GM12878 (cell line): ENCODE measurements around the gene HNMT. TPM values are rescaled to one million over a fixed set of nuclear protein-coding genes. Genes with fewer than 3 reads are reported as not detected.

Source experiments
- ATAC-seq: fragments of 200-7000 bp; cut with Tn5 transposase; 3 replicates; pipeline ENCODE4 v1.9.1; 2020; ENCODE audit warnings: mild to moderate bottlenecking, moderate library complexity
- BruUV-seq: library from RNA; stranded (reverse); fragments of 400-500 nt; replicated peaks from 2 replicates; lab custom pipeline; 2021; lab: Mats Ljungman, UMichigan
- CTCF ChIA-PET: fragments of 300-600 bp; sonication (Branson Sonifier 250); formaldehyde crosslinking; extraction: SDS; loops from one replicate; lab custom pipeline; 2021; ENCODE audit warnings: inconsistent platforms; lab: Yijun Ruan, JAX
- POLR2A ChIA-PET: fragments of 350-600 bp; formaldehyde crosslinking; extraction: SDS; loops from one replicate; lab custom pipeline; 2021; ENCODE audit warnings: inconsistent platforms; lab: Charles Lee
- RAD21 ChIA-PET: fragments of 300-600 bp; sonication (Branson Sonifier 250); formaldehyde crosslinking; loops from one replicate; lab custom pipeline; 2023; ENCODE audit warnings: antibody characterized with exemption; ENCODE audit not compliant: unreplicated experiment; lab: Charles Lee
- SMC1A ChIA-PET: fragments of 300-600 bp; sonication (Branson Sonifier 250); formaldehyde crosslinking; loops from one replicate; lab custom pipeline; 2023; ENCODE audit not compliant: unreplicated experiment, uncharacterized antibody; lab: Charles Lee
- DNase-seq: peaks from one replicate; pipeline ENCODE4 v3.0.0-alpha.2; 2011; ENCODE audit warnings: low read depth, low spot score
- FAIRE-seq: peaks from 3 replicates; lab custom pipeline; 2011; peaks lifted over from hg19 to GRCh38; lab: Jason Lieb, UNC
- H2AFZ ChIP-seq: 2 replicates; pipeline ENCODE4 v1.6.0; 2011; ENCODE audit warnings: low read depth, low read length, control low read depth; ENCODE audit not compliant: control insufficient read depth
- H3K27ac ChIP-seq: 2 replicates; pipeline ENCODE4 v1.5.1; 2011; ENCODE audit warnings: control low read depth; ENCODE audit not compliant: control insufficient read depth, insufficient read depth
- H3K27me3 ChIP-seq, 2 experiments: replicated peaks in 1 of 2; 2 replicates each; pipeline versions ENCODE4 v1.6.0 to v1.6.1; 2011; ENCODE audit warnings: low read length in 1 of 2; ENCODE audit not compliant: control insufficient read depth in 2 of 2, insufficient read depth in 2 of 2
- H3K36me3 ChIP-seq, 2 experiments: 2 replicates each; pipeline ENCODE4 v1.5.1; 2011; ENCODE audit warnings: low read length in 1 of 2; ENCODE audit not compliant: control insufficient read depth in 2 of 2, insufficient read depth in 2 of 2
- H3K4me1 ChIP-seq: 2 replicates; pipeline ENCODE4 v1.6.1; 2011; ENCODE audit warnings: mild to moderate bottlenecking, low read length, moderate library complexity, mixed read lengths; ENCODE audit not compliant: control insufficient read depth, insufficient read depth
- H3K4me2 ChIP-seq: 2 replicates; pipeline ENCODE4 v1.6.0; 2011; ENCODE audit warnings: control low read depth; ENCODE audit not compliant: control insufficient read depth, insufficient read depth
- H3K4me3 ChIP-seq: fragments of 200-600 bp; sonication (generic); 2 replicates; pipeline ENCODE4 v1.5.1; 2016
- H3K79me2 ChIP-seq: 2 replicates; pipeline ENCODE4 v1.6.0; 2011; ENCODE audit warnings: low read length; ENCODE audit not compliant: control insufficient read depth, insufficient read depth
- H3K9ac ChIP-seq: 2 replicates; pipeline ENCODE4 v1.8.0; 2011; ENCODE audit warnings: low read length, control low read depth, mixed read lengths; ENCODE audit not compliant: control insufficient read depth, insufficient read depth
- H3K9me3 ChIP-seq: replicated peaks from 3 replicates; pipeline ENCODE4 v1.5.1; 2011; ENCODE audit warnings: mild to moderate bottlenecking, low read length; ENCODE audit not compliant: control insufficient read depth, insufficient read depth
- H4K20me1 ChIP-seq: 2 replicates; pipeline ENCODE4 v1.6.0; 2011; ENCODE audit not compliant: control insufficient read depth, insufficient read depth
- ELK1 ChIP-seq: IDR thresholded peaks from 2 replicates; pipeline ENCODE4 v1.6.1; 2012; ENCODE audit warnings: low read depth, low read length, improper control_type of control experiment
- FOXK2 ChIP-seq: fragments of 450-650 bp; IDR thresholded peaks from 2 replicates; pipeline ENCODE4 v1.6.1; 2017; ENCODE audit warnings: mild to moderate bottlenecking, moderate library complexity
- GABPA ChIP-seq: IDR thresholded peaks from 2 replicates; pipeline ENCODE4 v1.6.1; 2014; ENCODE audit warnings: antibody characterized with exemption, low read depth, mild to moderate bottlenecking, inconsistent platforms
- HDAC6 ChIP-seq: fragments of 200-600 bp; sonication (generic); IDR thresholded peaks from one replicate; pipeline ENCODE4 v1.8.0; 2017; ENCODE audit warnings: antibody characterized with exemption; ENCODE audit not compliant: unreplicated experiment
- MXI1 ChIP-seq: fragments of 150-350 bp; IDR thresholded peaks from 2 replicates; pipeline ENCODE4 v1.6.1; 2011; ENCODE audit warnings: low read depth, mild to moderate bottlenecking, inconsistent platforms, low read length, improper control_type of control experiment
- NFYA ChIP-seq: IDR thresholded peaks from 2 replicates; pipeline ENCODE4 v1.6.1; 2011; ENCODE audit warnings: low read depth, mild to moderate bottlenecking, low read length, improper control_type of control experiment, borderline replicate concordance
- PAX5 ChIP-seq: IDR thresholded peaks from 2 replicates; pipeline ENCODE4 v1.6.1; 2011; ENCODE audit warnings: low read depth, low read length, borderline replicate concordance
- SIX5 ChIP-seq: IDR thresholded peaks from 2 replicates; pipeline ENCODE4 v1.6.1; 2011; ENCODE audit warnings: mild to moderate bottlenecking, low read depth, low read length, moderate library complexity; ENCODE audit not compliant: severe bottlenecking
- SRF ChIP-seq, 2 experiments: IDR thresholded peaks; 2 replicates each; pipeline ENCODE4 v1.6.1; 2011; ENCODE audit warnings: low read depth in 2 of 2, low read length in 2 of 2, mild to moderate bottlenecking in 1 of 2, moderate library complexity in 1 of 2
- SUPT20H ChIP-seq: IDR thresholded peaks from 2 replicates; pipeline ENCODE4 v1.6.1; 2011; ENCODE audit warnings: low read depth, mild to moderate bottlenecking, low read length, moderate library complexity, borderline replicate concordance; ENCODE audit not compliant: control insufficient read depth
- WGBS: methylation state at CpG from one replicate; pipeline ENCODE4 v1.1.6; 2016; ENCODE audit warnings: low lambda C conversion rate; ENCODE audit not compliant: insufficient replicate concordance, insufficient coverage; ENCODE audit errors: missing lambda C conversion rate; 5-methylcytosine and 5-hydroxymethylcytosine counted together
- in situ Hi-C: fragments of 300-500 bp; cut with MboI; formaldehyde crosslinking; loops from 9 replicates; pipeline ENCODE4 v1.14.3; 2018; ENCODE audit warnings: mixed read lengths
- intact Hi-C: fragments of 100-400 bp; cut with micrococcal nuclease; formaldehyde crosslinking; loops from one replicate; pipeline ENCODE4 v1.14.2; 2022; ENCODE audit not compliant: unreplicated experiment
- polyA plus RNA-seq, 11 experiments: library from polyadenylated mRNA; depleted of rRNA in 4 of 11; unstranded in 6 of 11; stranded (reverse) in 5 of 11; fragments of >200 nt; fragmentation: Nextera tagmentation in 4 of 11; fragmentation: Illumina TruSeq in 1 of 11; extraction: Ambion mirVana in 4 of 11; extraction: Trizol in 1 of 11; gene quantifications; 1 replicate in 1 of 11; 2 replicates in 10 of 11; pipeline versions ENCODE4 v1.2.1 to v1.2.3, GENCODE V29; 2011 to 2016; ENCODE audit warnings: inconsistent platforms in 2 of 11, missing spikeins in 2 of 11, low read depth in 1 of 11
- total RNA-seq, 4 experiments: library from RNA; depleted of rRNA in 3 of 4; stranded (reverse); fragments of >200 nt in 3 of 4; fragmentation: Illumina TruSeq in 1 of 4; extraction: Trizol in 1 of 4; gene quantifications; 2 replicates each; pipeline versions ENCODE4 v1.2.1 to v1.2.3, GENCODE V29; 2013 to 2021

HNMT gene
- total and polyA plus RNA-seq, 10 of the 15 experiments (the other 5 are each of a cell fraction or from before 2014, with no cell fraction given) = not detected

- in situ Hi-C loops (no loop called here), intact Hi-C loops (no loop called here)
- H3K27ac ChIP-seq = no peak overlapping the region
- H3K4me1 ChIP-seq = no peaks in the 10 kb centered on the region
- SMC1A ChIA-PET = interaction anchor here (0.8 to 1.6 kb wide), 5 partner anchors 8 to 68 kb away, joined by 3 to 4 read pairs (median 3); partner anchors contain the start of gene HNMT
- no peak overlapping the region for H2AFZ ChIP-seq
- DNase-seq = no peak
- WGBS = 47% methylated on average over 2 of the region's 2 CpGs
- H3K9me3 ChIP-seq = no peaks in the 10 kb centered on the region
- no peak overlapping the region for H3K4me3 ChIP-seq
- ATAC-seq = no peak
- no peaks in the 10 kb centered on the region for H3K36me3 ChIP-seq
- no peaks in the 10 kb centered on the region for H3K79me2 ChIP-seq
- no peak for TF ChIP-seq SIX5
- RAD21 ChIA-PET = interaction anchor here (1.2 kb wide), 2 partner anchors 8 to 79 kb away, joined by 3 read pairs; no protein-coding TSS in a partner anchor
- no peaks in the 10 kb centered on the region for H4K20me1 ChIP-seq
- BruUV-seq = no TSS peak
- H3K27me3 ChIP-seq = no peaks in the 10 kb centered on the region
- POLR2A ChIA-PET = no interaction called here
- CTCF ChIA-PET = interaction anchor here (1.6 kb wide), 1 partner anchor 121 kb away, joined by 7 read pairs; no protein-coding TSS in a partner anchor
- FAIRE-seq = no peak
- no peak overlapping the region for H3K9ac ChIP-seq
- no peak overlapping the region for H3K4me2 ChIP-seq
Measured at GRCh38 chr2:138032334-138032733, 68.1 kb downstream of the HNMT start.

- POLR2A ChIA-PET = no interaction called here
- Histone ChIP-seq H3K9ac (no peak overlapping the region), H2AFZ (no peak overlapping the region), H3K4me3 (no peak overlapping the region), H3K36me3 (no peaks in the 10 kb centered on the region), H3K4me2 (no peak overlapping the region), H3K27me3 (no peaks in the 10 kb centered on the region), H3K79me2 (no peaks in the 10 kb centered on the region), H3K9me3 (no peaks in the 10 kb centered on the region), H3K27ac (no peak overlapping the region), H3K4me1 (no peaks in the 10 kb centered on the region), H4K20me1 (no peaks in the 10 kb centered on the region)
- TF ChIP-seq PAX5 = no peak
- no peak for TF ChIP-seq GABPA
- TF ChIP-seq MXI1 = no peak
- TF ChIP-seq HDAC6 = no peak
- TF ChIP-seq SUPT20H = no peak
- TF ChIP-seq SRF (IDR thresholded peaks at IDR 0.05; ENCODE audit: low read depth in 2 of 2, low read length in 2 of 2) = no peak
- no peak for TF ChIP-seq FOXK2
- no peak for TF ChIP-seq ELK1
- TF ChIP-seq NFYA = no peak
- BruUV-seq = no TSS peak
- FAIRE-seq = no peak
- in situ Hi-C loops = no loop called here
- no peak for ATAC-seq
- no peak for DNase-seq
- CTCF ChIA-PET = no interaction called here
- SMC1A ChIA-PET = interaction anchor here (1.2 to 1.3 kb wide), 2 partner anchors 7 to 10 kb away, joined by 3 read pairs; no protein-coding TSS in a partner anchor
- intact Hi-C loops = no loop called here
- 76% methylated on average over 3 of the region's 3 CpGs for WGBS
- RAD21 ChIA-PET = no interaction called here
Measured at GRCh38 chr2:138034536-138034935, 70.3 kb downstream of the HNMT start.
